ENCODE results near the gene HRH2. TPM values are rescaled to one million over a fixed set of nuclear protein-coding genes. Genes with fewer than 3 reads are reported as not detected.

HRH2 gene
- total RNA-seq, 4 donors from 2014 or later = 0.44 to 2.3 (median 1.4) TPM

DNA sequence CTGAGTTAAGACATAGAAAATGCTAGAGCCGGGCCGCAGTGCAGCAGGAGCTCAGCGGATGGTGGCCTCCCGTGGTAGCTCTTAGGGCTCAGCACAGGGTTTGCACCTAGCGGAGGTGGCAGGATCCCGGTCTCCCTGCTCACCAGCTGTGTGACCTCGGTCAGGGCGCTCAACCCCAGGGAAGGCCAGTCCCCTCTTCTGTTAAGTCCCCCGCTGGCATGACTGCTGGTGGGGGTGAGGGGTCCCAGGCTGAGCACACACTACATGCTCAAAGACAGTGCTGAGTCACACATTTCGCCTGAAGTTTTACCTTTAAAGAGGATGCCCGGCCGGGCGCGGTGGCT, 39.0 kb downstream of the HRH2 start:
- H3K9me3 ChIP-seq = no peaks in the 10 kb centered on the region
- no peak for DNase-seq
- H3K4me3 ChIP-seq (replicated peaks in 1 of 3) = no peak overlapping the region
- no peak overlapping the region for H3K27ac ChIP-seq
- TF ChIP-seq, protein P1, sequence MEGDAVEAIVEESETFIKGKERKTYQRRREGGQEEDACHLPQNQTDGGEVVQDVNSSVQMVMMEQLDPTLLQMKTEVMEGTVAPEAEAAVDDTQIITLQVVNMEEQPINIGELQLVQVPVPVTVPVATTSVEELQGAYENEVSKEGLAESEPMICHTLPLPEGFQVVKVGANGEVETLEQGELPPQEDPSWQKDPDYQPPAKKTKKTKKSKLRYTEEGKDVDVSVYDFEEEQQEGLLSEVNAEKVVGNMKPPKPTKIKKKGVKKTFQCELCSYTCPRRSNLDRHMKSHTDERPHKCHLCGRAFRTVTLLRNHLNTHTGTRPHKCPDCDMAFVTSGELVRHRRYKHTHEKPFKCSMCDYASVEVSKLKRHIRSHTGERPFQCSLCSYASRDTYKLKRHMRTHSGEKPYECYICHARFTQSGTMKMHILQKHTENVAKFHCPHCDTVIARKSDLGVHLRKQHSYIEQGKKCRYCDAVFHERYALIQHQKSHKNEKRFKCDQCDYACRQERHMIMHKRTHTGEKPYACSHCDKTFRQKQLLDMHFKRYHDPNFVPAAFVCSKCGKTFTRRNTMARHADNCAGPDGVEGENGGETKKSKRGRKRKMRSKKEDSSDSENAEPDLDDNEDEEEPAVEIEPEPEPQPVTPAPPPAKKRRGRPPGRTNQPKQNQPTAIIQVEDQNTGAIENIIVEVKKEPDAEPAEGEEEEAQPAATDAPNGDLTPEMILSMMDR (IDR thresholded peaks at IDR 0.05) = no peak
- no peak for TF ChIP-seq POLR2A (IDR thresholded peaks at IDR 0.05)
- intact Hi-C loops (cut with DNase I) = no loop called here
- H3K27me3 ChIP-seq = no peaks in the 10 kb centered on the region
- H3K4me1 ChIP-seq = no peaks in the 10 kb centered on the region
- no peaks in the 10 kb centered on the region for H3K36me3 ChIP-seq
- 89 to 92% methylated on average over 6 to 13 of the region's 14 CpGs for WGBS, 2 donors

GRCh38 chr5:175697846-175698245, 40.0 kb downstream of the HRH2 start:
- Histone ChIP-seq H3K4me3 (replicated peaks in 1 of 3) (no peak overlapping the region), H3K27ac (no peak overlapping the region), H3K36me3 (no peaks in the 10 kb centered on the region), H3K4me1 (no peaks in the 10 kb centered on the region), H3K9me3 (no peaks in the 10 kb centered on the region), H3K27me3 (no peaks in the 10 kb centered on the region)
- no peak for TF ChIP-seq POLR2A (IDR thresholded peaks at IDR 0.05)
- TF ChIP-seq, protein P1 (IDR thresholded peaks at IDR 0.05) = no peak
- no peak for DNase-seq
- intact Hi-C loops (cut with DNase I) = no loop called here
- WGBS, 2 donors = 62 to 78% methylated on average over 7 of the region's 7 CpGs

GRCh38 chr5:175698401-175699115, 40.7 kb downstream of the HRH2 start:
- intact Hi-C loops (cut with DNase I) = no loop called here
- no peak for DNase-seq
- no peaks in the 10 kb centered on the region for H3K27me3 ChIP-seq
- no peaks in the 10 kb centered on the region for H3K9me3 ChIP-seq
- TF ChIP-seq POLR2A (IDR thresholded peaks at IDR 0.05) = no peak
- TF ChIP-seq, protein P1 (IDR thresholded peaks at IDR 0.05) = no peak
- no peak overlapping the region for H3K4me3 ChIP-seq (replicated peaks in 1 of 3)
- H3K4me1 ChIP-seq = no peaks in the 10 kb centered on the region
- H3K36me3 ChIP-seq = no peaks in the 10 kb centered on the region
- WGBS, 2 donors = 67 to 68% methylated on average over 18 of the region's 18 CpGs
- no peak overlapping the region for H3K27ac ChIP-seq

DNA sequence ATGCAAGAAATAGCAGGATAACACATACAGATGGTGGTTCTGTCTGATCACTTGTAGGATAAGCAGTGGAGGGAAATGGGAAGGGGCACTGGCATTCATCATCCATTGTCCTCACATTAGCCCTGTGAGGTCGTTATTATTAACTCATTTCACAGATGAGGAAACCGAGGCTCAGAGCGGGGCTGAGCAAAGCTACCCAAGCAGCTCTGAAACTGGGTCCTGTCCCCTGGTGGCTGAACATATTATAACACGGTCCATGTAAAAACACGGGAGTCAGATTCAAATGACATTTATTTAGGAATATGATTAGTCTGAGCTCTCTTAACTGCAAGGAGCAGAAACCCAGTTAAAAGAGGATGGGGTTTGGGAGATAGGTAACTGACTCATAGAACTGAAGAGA, 43.1 kb downstream of the HRH2 start:
- intact Hi-C loops (cut with DNase I) = no loop called here
- Histone ChIP-seq H3K4me1 (no peaks in the 10 kb centered on the region), H3K4me3 (replicated peaks in 1 of 3) (no peak overlapping the region), H3K9me3 (no peaks in the 10 kb centered on the region), H3K27ac (no peak overlapping the region), H3K36me3 (no peaks in the 10 kb centered on the region), H3K27me3 (no peaks in the 10 kb centered on the region)
- no peak for DNase-seq
- WGBS, 2 donors = 83 to 88% methylated on average over 5 of the region's 5 CpGs
- no peak for TF ChIP-seq POLR2A (IDR thresholded peaks at IDR 0.05)
- TF ChIP-seq, protein P1 (IDR thresholded peaks at IDR 0.05) = peak in 1 of 6 experiments; percentile 14

DNA sequence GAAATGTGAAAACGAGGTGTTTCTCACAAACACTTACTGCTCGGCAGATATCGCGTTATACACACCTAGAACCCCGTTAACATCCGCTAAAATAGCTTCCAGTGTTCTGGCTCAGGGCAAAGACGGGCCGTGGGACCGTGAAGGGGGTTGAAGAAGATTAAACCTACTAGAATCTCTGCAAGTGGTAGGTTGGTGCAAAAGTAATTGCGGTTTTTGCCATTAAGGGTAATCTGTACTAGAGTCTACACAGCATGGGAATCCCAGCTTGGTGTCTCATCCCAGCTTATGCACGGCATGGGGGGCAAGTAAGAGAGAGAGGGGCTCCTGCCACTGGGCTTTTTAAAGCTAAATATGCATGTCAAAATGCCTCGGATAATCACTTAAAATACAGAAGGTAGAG, 43.9 kb downstream of the HRH2 start:
- TF ChIP-seq, protein P1 (IDR thresholded peaks at IDR 0.05) = no peak
- no peak for TF ChIP-seq POLR2A (IDR thresholded peaks at IDR 0.05)
- Histone ChIP-seq H3K9me3 (no peaks in the 10 kb centered on the region), H3K4me3 (replicated peaks in 1 of 3) (no peak overlapping the region), H3K27ac (no peak overlapping the region), H3K27me3 (no peaks in the 10 kb centered on the region), H3K4me1 (no peaks in the 10 kb centered on the region), H3K36me3 (no peaks in the 10 kb centered on the region)
- intact Hi-C loops (cut with DNase I) = no loop called here
- no peak for DNase-seq
- 89 to 92% methylated on average over 12 of the region's 12 CpGs for WGBS, 2 donors
